Measurements from ENCODE around the gene TXNRD2.

TXNRD2 gene

DNA sequence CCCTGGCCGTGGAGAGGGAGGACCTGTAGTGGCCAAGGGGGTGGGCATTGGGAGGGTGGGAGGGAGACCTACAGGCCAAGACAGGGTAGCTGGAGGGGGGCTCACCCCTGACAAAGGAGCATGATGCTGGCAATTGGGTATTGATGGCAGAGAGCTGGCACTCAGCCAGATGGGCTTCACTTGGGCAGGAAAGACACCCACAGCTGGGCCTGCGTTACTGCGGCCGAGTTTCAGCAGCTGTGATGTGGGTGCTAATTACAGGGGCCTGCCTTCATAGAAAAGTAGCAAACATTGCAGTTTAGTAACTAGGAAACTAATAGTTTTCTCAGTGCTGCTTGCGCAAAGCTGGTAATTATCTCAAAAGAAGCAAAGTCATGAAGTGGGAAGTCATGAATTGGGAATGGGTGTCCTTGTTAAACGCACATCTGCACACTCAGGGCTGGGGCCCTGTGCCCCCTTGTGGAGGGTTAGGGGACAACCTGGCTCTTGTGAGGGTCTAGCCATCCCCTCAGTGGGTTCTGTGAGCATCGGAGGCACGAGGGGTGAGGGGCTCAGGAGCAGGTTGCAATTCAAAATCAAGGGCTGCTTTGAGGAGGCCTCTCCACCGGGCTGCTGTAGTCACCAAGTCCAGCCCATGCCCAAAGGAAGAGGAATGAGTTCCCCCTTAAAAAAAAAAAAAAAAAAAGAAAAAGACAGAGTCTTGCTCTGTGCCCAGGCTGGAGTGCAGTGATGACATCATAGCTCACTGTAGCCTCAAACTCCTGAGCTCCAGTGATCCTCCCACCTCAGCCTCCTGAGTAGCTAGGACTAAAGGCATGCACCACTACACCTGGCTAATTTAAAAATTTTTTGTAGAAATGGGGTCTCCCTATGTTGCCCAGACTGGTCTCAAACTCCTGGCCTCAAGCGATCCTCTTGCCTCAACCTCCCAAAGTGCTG is 24.4 kb upstream of the TXNRD2 start:
- DNase-seq: no peak

DNA sequence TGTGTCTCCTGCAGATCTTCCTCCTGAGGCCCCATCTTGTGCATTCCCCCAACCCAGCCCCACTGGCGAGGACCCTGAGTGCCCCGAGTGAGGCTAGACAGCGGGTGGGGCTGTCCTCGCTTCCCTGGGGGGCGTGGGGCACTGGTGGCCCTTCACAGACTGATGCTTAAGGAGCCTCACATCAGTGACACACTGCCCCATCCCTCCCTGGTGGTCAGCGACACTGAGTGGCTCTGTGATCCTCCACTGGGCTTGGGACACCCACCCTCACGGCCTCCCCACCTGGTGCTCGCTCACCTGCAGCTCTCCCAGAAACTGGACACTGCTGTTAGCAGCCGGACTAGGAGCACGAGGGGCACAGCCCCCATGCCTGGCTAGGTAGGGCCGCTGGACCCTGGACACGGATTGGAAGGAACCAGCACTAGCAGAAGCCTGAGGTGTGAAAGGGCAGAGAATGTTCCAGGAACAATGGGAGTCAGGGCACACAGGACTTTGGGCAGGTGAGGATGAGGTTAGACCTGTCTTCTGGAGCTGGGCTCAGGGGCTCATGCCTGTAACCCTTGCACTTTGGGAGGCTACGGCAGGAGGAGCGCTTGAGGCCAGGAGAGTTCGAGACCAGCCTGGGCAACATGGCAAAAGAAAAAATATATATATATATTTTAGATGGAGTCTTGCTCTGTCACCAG is 23.2 kb upstream of the TXNRD2 start:
- DNase-seq: no peak

DNA sequence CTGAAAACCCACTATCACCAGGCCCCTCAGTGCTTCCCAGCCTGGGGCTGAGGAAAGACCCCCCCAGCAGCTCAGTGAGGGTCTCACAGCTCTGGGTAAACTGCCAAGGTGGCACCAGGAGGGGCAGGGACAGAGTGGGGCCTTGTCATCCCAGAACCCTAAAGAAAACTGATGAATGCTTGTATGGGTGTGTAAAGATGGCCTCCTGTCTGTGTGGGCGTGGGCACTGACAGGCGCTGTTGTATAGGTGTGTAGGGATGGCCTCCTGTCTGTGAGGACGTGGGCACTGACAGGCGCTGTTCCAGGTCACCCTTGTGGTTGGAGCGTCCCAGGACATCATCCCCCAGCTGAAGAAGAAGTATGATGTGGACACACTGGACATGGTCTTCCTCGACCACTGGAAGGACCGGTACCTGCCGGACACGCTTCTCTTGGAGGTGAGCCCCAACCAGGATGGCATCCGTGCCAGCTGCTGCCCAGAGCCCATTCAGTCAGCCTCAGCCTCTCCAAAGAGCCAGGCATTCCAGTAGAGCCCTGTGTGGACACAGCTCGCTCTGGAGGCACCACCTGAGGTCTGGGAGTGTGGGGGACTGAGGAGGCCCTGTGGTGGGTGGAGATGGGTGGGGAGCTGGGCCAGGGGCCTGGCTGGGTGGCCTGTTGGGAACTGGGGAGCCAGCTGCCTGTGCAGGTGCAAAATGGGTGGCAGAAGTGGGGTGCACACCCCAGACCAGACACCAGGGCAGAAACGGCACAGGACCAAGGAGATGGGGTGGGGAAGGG is 22.4 kb upstream of the TXNRD2 start:
- DNase-seq: no peak

DNA sequence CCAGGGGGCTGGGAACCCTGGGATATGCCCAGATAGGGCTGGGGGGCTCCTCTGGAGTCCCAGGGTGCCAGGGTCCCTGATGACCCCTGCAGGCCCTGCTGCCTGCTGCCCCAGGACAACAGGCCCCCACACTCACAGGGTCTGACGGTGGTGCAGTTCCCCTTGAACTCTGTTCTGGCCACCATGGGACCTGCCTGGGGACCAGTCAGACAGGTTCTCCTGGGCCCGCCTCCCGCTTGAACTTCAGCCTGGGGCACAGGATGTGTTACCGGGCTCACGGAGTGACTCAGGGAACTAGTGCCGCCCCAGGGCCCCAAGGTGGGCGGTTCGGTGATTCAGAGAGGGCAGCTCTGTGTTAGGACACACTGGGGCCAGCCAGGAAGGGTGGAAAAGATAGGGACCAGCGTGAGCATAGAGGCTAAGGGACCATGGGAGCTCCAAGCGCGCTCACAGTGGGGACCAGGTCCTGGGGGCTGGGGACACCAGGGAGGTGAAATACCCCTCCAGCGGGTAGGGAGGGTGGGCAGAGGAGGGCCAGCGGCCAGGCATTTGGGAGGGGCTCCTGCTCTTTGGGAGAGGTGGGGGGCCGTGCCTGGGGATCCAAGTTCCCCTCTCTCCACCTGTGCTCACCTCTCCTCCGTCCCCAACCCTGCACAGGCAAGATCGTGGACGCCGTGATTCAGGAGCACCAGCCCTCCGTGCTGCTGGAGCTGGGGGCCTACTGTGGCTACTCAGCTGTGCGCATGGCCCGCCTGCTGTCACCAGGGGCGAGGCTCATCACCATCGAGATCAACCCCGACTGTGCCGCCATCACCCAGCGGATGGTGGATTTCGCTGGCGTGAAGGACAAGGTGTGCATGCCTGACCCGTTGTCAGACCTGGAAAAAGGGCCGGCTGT is 21.5 kb upstream of the TXNRD2 start:
- DNase-seq: peak; percentile 80

DNA sequence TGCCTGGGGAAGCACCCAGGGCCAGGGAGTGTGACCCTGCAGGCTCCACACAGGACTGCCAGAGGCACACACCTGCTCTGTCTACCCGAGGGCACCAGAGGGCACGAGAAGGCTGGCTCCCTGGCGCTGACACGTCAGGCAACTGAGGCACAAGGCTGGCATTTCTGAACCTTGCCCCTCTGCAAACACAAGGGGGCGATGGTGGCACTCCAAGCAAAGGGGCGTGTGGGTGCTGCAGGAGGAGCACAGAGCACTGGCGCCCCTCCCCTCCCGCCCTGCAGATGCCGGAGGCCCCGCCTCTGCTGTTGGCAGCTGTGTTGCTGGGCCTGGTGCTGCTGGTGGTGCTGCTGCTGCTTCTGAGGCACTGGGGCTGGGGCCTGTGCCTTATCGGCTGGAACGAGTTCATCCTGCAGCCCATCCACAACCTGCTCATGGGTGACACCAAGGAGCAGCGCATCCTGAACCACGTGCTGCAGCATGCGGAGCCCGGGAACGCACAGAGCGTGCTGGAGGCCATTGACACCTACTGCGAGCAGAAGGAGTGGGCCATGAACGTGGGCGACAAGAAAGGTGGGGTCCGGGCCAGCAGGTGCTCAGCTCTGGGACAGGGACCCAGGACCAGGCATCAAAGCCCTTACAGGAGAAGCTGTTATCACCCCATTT is 20.8 kb upstream of the TXNRD2 start:
- peak; percentile 76 for DNase-seq

- DNase-seq: no peak
Measured at GRCh38 chr22:19961868-19962245, 20.2 kb upstream of the TXNRD2 start.

GRCh38 chr22:19961201-19961580 is 19.6 kb upstream of the TXNRD2 start:
- DNase-seq: no peak

GRCh38 chr22:19960491-19961200 is 19.0 kb upstream of the TXNRD2 start:
- DNase-seq: no peak

DNA sequence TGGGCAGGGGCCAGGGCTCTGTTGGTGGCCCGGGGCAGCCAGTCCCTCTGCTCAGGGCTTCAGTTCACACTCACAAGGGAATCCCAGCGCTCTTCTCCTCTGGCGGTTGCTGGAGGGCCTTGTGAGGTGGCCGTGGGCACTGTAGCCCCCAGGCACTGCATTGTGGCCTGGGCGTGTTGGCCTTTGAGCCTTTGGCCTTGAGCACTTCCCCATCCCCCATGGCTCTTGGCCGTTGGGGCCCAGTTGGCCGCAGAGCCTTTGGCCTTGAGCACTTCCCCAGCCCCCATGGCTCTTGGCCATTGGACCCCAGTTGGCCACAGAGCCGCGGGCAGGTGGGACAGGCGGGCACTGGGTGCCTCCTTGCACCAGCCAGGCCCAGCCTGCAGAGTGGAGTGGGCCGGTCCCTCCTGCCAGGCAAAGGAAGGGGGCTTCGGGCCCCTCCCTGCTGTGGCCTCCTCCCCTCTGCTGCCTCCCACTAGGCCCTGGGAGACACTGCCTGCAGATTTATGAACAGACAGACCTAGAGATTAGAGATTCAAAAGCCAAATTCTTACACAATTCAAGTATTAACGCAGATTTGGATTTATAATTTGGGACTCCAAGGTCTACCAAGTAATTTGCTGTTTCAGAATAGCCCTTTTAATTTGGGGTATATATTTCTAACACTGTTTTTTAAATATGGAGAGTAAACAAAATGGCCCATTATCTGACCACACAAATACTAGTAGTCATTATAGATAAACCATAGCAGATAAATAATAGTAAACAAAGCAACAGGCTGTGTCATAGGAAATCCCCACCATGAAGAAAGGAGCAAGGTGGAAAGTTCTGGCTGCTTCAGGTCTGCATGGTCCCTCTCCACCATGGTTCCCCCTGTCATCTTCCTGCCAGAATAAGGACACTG is 18.2 kb upstream of the TXNRD2 start:
- no peak for DNase-seq

GRCh38 chr22:19959043-19959586 is 17.5 kb upstream of the TXNRD2 start:
- DNase-seq: no peak

GRCh38 chr22:19958083-19959042 is 16.7 kb upstream of the TXNRD2 start:
- no peak for DNase-seq

GRCh38 chr22:19957445-19957844 is 15.8 kb upstream of the TXNRD2 start:
- DNase-seq: no peak

DNA sequence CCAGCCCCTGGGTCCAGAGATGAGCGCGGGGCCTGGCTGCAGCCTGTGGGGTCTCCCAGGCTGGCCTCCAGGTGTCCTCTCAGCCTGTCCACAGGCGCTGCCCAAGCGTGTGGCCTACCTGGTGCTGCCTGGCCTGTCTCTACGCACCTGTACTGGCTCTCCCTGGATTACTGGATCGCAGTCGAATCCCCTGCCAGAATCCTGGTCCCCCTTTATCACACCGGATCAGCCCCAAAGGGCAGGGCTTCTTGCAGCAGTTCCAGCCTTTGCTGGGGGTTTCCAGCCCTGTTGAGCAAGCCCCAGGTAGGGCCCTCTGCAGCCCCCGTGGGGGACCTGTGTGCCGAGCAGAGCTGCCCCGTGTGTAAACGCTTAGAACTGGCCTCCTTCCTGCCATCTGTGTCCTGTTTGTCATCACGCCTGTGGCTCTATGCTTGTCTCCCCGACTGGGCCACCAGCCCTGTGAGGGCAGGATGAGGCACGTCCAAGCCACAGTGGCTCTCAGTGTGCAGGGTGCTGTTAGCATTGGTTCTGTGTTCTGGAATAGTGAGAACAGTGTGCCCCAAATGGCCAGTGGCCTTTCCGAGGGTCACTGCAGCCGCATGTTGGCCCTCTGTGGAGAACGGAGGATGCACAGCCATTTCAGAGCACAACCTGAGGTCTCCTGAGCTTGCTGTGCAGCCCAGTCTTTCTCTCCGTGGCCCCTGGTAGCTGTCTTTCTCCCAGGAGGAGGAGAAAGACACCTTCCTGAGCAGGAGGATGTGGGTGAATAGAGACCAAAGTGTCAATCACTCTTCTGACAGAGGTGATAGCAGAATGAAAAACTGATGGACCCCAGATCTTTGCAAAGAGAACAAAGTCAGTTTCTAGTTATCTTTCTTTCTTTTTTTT is 13.9 kb upstream of the TXNRD2 start:
- DNase-seq: no peak

DNA sequence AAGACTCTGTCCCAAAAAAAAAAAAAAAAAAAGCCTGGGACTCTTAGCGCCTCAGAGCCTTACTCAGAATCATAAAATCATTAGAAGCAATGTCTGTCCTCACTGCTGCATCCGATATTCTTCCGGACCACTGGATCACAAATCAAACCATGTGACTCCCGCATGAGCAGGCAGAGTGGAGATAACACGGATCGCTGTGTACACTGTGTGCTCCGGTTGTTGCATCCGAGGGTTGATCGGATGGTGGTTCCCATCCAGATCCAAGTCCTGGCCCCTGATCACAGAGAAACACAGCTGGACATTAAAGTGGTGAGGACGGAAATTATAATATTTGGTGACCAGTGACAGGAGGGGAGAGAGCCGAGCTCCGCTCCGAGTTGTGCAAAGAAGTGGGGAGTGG is 9.7 kb upstream of the TXNRD2 start:
- no peak for DNase-seq

DNA sequence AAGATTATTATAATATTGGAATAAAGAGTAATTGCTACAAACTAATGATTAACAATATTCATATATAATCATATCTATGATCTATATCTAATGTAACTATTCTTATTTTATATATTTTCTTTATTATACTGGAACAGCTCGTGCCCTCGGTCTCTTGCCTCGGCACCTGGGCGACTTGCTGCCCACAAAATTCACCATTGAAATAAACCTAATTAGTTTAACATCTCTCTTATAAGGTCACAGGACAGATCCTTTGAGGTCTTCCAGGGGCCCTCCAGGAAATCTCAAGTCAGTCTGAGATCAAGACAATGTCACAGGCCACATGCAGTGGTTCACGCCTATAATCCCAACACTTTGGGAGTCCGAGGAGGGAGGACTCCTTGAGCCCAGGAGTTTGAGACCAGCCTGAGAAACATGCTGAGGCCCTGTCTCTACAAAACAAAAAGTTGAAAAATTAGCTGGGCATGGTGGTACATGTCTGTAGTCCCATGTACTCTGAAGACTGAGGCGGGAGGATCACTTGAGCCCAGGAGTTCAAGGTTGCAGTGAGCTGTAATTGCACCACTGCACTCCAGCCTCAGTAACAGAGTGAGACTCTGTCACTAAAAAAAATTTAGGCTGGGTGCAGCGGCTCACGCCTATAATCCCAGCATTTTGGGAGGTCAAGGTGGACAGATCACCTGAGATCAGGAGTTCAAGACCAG is 6.6 kb upstream of the TXNRD2 start:
- DNase-seq: no peak

- DNase-seq: no peak
Measured at GRCh38 chr22:19943082-19944026, 1.7 kb upstream of the TXNRD2 start.
